ENCODE measurements around the gene AGPAT4.

Gene AGPAT4

GRCh38 chr6:161290751-161291150 lies 16.9 kb upstream of the AGPAT4 start:
- DNase-seq (ENCODE audit: low read depth in 4 of 4, low spot score in 1 of 4), result no peak

GRCh38 chr6:161284653-161285052 lies 10.8 kb upstream of the AGPAT4 start:
- DNase-seq (ENCODE audit: low read depth in 4 of 4, low spot score in 1 of 4), result no peak

- DNase-seq (ENCODE audit: low read depth in 4 of 4, low spot score in 1 of 4), result no peak
Observed at GRCh38 chr6:161281092-161281491, 7.2 kb upstream of the AGPAT4 start.

- no peak for DNase-seq (ENCODE audit: low read depth in 4 of 4, low spot score in 1 of 4)
Observed at GRCh38 chr6:161279677-161280415, 6.0 kb upstream of the AGPAT4 start.

- DNase-seq (ENCODE audit: low read depth in 4 of 4, low spot score in 1 of 4), result no peak
Observed at GRCh38 chr6:161276605-161277155, 2.8 kb upstream of the AGPAT4 start.

GRCh38 chr6:161274898-161275297 lies 1.0 kb upstream of the AGPAT4 start:
- DNase-seq (ENCODE audit: low read depth in 4 of 4, low spot score in 1 of 4), result no peak

- no peak for DNase-seq (ENCODE audit: low read depth in 4 of 4, low spot score in 1 of 4)
Observed at GRCh38 chr6:161274488-161274858, 612 bp upstream of the AGPAT4 start.

GRCh38 chr6:161273274-161273751 lies 548 bp downstream of the AGPAT4 start:
- no peak for DNase-seq (ENCODE audit: low read depth in 4 of 4, low spot score in 1 of 4)

- DNase-seq (ENCODE audit: low read depth in 4 of 4, low spot score in 1 of 4), result no peak
Observed at GRCh38 chr6:161272635-161273273, 1.1 kb downstream of the AGPAT4 start.

- DNase-seq (ENCODE audit: low read depth in 4 of 4, low spot score in 1 of 4), result no peak
Observed at GRCh38 chr6:161271343-161272030, 2.4 kb downstream of the AGPAT4 start.

GRCh38 chr6:161270116-161270515 lies 3.7 kb downstream of the AGPAT4 start:
- DNase-seq (ENCODE audit: low read depth in 4 of 4, low spot score in 1 of 4), result no peak

GRCh38 chr6:161269310-161269709 lies 4.6 kb downstream of the AGPAT4 start:
- DNase-seq (ENCODE audit: low read depth in 4 of 4, low spot score in 1 of 4), result no peak

- DNase-seq (ENCODE audit: low read depth in 4 of 4, low spot score in 1 of 4), result no peak
Observed at GRCh38 chr6:161268531-161269210, 5.2 kb downstream of the AGPAT4 start.

- no peak for DNase-seq (ENCODE audit: low read depth in 4 of 4, low spot score in 1 of 4)
Observed at GRCh38 chr6:161266513-161267230, 7.2 kb downstream of the AGPAT4 start.

GRCh38 chr6:161265975-161266374 lies 7.9 kb downstream of the AGPAT4 start:
- DNase-seq (ENCODE audit: low read depth in 4 of 4, low spot score in 1 of 4), result no peak

- no peak for DNase-seq (ENCODE audit: low read depth in 4 of 4, low spot score in 1 of 4)
Observed at GRCh38 chr6:161265554-161265953, 8.3 kb downstream of the AGPAT4 start.

- no peak for DNase-seq (ENCODE audit: low read depth in 4 of 4, low spot score in 1 of 4)
Observed at GRCh38 chr6:161264181-161264580, 9.7 kb downstream of the AGPAT4 start.

- no peak for DNase-seq (ENCODE audit: low read depth in 4 of 4, low spot score in 1 of 4)
Observed at GRCh38 chr6:161261816-161262215, 12.0 kb downstream of the AGPAT4 start.

GRCh38 chr6:161261325-161261724 lies 12.5 kb downstream of the AGPAT4 start:
- no peak for DNase-seq (ENCODE audit: low read depth in 4 of 4, low spot score in 1 of 4)

- DNase-seq (ENCODE audit: low read depth in 4 of 4, low spot score in 1 of 4), result no peak
Observed at GRCh38 chr6:161259302-161259701, 14.6 kb downstream of the AGPAT4 start.
